ENCODE measurements around the gene SAMD10.

GRCh38 chr20:63953764-63954429, 25.5 kb downstream of the SAMD10 start:
- no peak for TF ChIP-seq ZNF555 (tag by site-specific recombination; conservative IDR thresholded peaks at IDR 0.05)
- no peak for TF ChIP-seq ZBTB17 (tag by site-specific recombination; IDR thresholded peaks at IDR 0.05)
- TF ChIP-seq ZBTB21 (tag by site-specific recombination; IDR thresholded peaks at IDR 0.05), result no peak
- no peak for TF ChIP-seq ZNF174 (tag by site-specific recombination; IDR thresholded peaks at IDR 0.05)
- TF ChIP-seq ZNF214 (tag by site-specific recombination; IDR thresholded peaks at IDR 0.05; ENCODE audit: borderline replicate concordance), result no peak
- TF ChIP-seq CTCF (tag by site-specific recombination; IDR thresholded peaks at IDR 0.05), result no peak
- TF ChIP-seq ZNF132 (tag by site-specific recombination; IDR thresholded peaks at IDR 0.05; ENCODE audit: borderline replicate concordance), result no peak
- TF ChIP-seq ZNF639 (tag by site-specific recombination; IDR thresholded peaks at IDR 0.05), result no peak
- TF ChIP-seq PBX3 (CRISPR knock-in tag; IDR thresholded peaks at IDR 0.05), result no peak
- TF ChIP-seq ZFHX2 (tag by site-specific recombination; conservative IDR thresholded peaks at IDR 0.05), result 0 out of 2 replicates have a peak, but pooled peaks have one; percentile 14
- TF ChIP-seq ZNF24 (tag by site-specific recombination; IDR thresholded peaks at IDR 0.05), result no peak
